SJCRH30 (cell line): Measurements from ENCODE around the gene SACS. TPM values are rescaled to one million over a fixed set of nuclear protein-coding genes. Genes with fewer than 3 reads are reported as not detected.
A peak's percentile ranks its signal among the peaks of the same experiment; 100 is the strongest.

ENCODE experiments used
- DNase-seq, 2 experiments: peaks; one replicate each; pipeline ENCODE4 v3.0.0-alpha.2; 2015 to 2020
- H3K27ac ChIP-seq: fragments of 250-450 bp; sonication (Bioruptor Pico); 2 replicates; pipeline ENCODE4 v1.5.1; 2020; ENCODE audit warnings: mild to moderate bottlenecking, moderate library complexity
- H3K27me3 ChIP-seq: fragments of 250-450 bp; sonication (Bioruptor Pico); 2 replicates; pipeline ENCODE4 v1.5.1; 2020; ENCODE audit warnings: mild to moderate bottlenecking, moderate library complexity
- H3K36me3 ChIP-seq: fragments of 250-450 bp; sonication (Bioruptor Pico); 2 replicates; pipeline ENCODE4 v1.5.1; 2020; ENCODE audit warnings: mild to moderate bottlenecking, moderate library complexity
- H3K4me1 ChIP-seq: fragments of 250-450 bp; sonication (Bioruptor Pico); 2 replicates; pipeline ENCODE4 v1.5.1; 2020; ENCODE audit warnings: mild to moderate bottlenecking, moderate library complexity
- H3K4me3 ChIP-seq: fragments of 250-450 bp; sonication (Bioruptor Pico); 2 replicates; pipeline ENCODE4 v1.5.1; 2020; ENCODE audit warnings: mild to moderate bottlenecking, moderate library complexity
- H3K9me3 ChIP-seq: fragments of 250-450 bp; sonication (Bioruptor Pico); replicated peaks from 2 replicates; pipeline ENCODE4 v1.5.1; 2020; ENCODE audit warnings: mild to moderate bottlenecking, moderate library complexity
- total RNA-seq: library from RNA; depleted of rRNA; stranded (reverse); fragments of >200 nt; shearing (Covaris generic); gene quantifications from 2 replicates; pipeline ENCODE4 v1.2.3, GENCODE V29; 2014; rRNA removed

Gene SACS
- 87.2 and 107 TPM in 2 replicates for total RNA-seq

GRCh38 chr13:23433171-23434153, at the start of gene SACS:
Gene SACS, minus strand, starts transcription at chr13:23433702. Its CDS starts 22,463 bp downstream, at chr13:23411239.
- Histone ChIP-seq H3K36me3 (peaks cover 6% of the 10 kb centered on the region; the same call in 1 of the 2 replicates), H3K4me1 (peaks cover 7% of the 10 kb centered on the region), H3K27me3 (no peaks in the 10 kb centered on the region), H3K27ac (peak within 1 kb of the TSS; percentile 77), H3K4me3 (peak within 1 kb of the TSS; percentile 82), H3K9me3 (no peaks in the 10 kb centered on the region)
- DNase-seq: peak; percentile 73 to 79

GRCh38 chr13:23480324-23480723, 46.8 kb upstream of the SACS start:
- Histone ChIP-seq H3K27me3 (no peaks in the 10 kb centered on the region), H3K4me3 (no peak overlapping the region), H3K9me3 (peaks cover 12% of the 10 kb centered on the region), H3K27ac (no peak overlapping the region), H3K4me1 (no peaks in the 10 kb centered on the region), H3K36me3 (no peaks in the 10 kb centered on the region)
- DNase-seq: no peak

GRCh38 chr13:23477101-23477500, 43.6 kb upstream of the SACS start:
- no peak overlapping the region for H3K4me3 ChIP-seq
- no peaks in the 10 kb centered on the region for H3K4me1 ChIP-seq
- no peak overlapping the region for H3K27ac ChIP-seq
- no peaks in the 10 kb centered on the region for H3K36me3 ChIP-seq
- H3K27me3 ChIP-seq: no peaks in the 10 kb centered on the region
- DNase-seq: no peak
- peaks cover 12% of the 10 kb centered on the region for H3K9me3 ChIP-seq

- Histone ChIP-seq H3K4me3 (no peak overlapping the region), H3K27ac (no peak overlapping the region), H3K4me1 (0 out of 2 replicates have a peak, but pooled peaks cover 9% of the 10 kb centered on the region), H3K9me3 (no peaks in the 10 kb centered on the region), H3K27me3 (no peaks in the 10 kb centered on the region), H3K36me3 (no peaks in the 10 kb centered on the region)
- no peak for DNase-seq
Observed at GRCh38 chr13:23473221-23473620, 39.7 kb upstream of the SACS start.

GRCh38 chr13:23472189-23472588, 38.7 kb upstream of the SACS start:
- Histone ChIP-seq H3K27me3 (no peaks in the 10 kb centered on the region), H3K36me3 (no peaks in the 10 kb centered on the region), H3K27ac (no peak overlapping the region), H3K9me3 (no peaks in the 10 kb centered on the region), H3K4me3 (no peak overlapping the region), H3K4me1 (peaks cover 13% of the 10 kb centered on the region)
- DNase-seq: no peak

- Histone ChIP-seq H3K9me3 (no peaks in the 10 kb centered on the region), H3K4me1 (peaks cover 16% of the 10 kb centered on the region), H3K36me3 (no peaks in the 10 kb centered on the region), H3K27me3 (no peaks in the 10 kb centered on the region), H3K4me3 (peak overlapping the region; percentile 13), H3K27ac (no peak overlapping the region)
- peak in 1 of 2 experiments; percentile 51 for DNase-seq
Observed at GRCh38 chr13:23470790-23471614, 37.5 kb upstream of the SACS start.

- H3K36me3 ChIP-seq: no peaks in the 10 kb centered on the region
- peak in 1 of 2 experiments; percentile 43 for DNase-seq
- peaks cover 16% of the 10 kb centered on the region for H3K4me1 ChIP-seq
- no peaks in the 10 kb centered on the region for H3K27me3 ChIP-seq
- H3K9me3 ChIP-seq: no peaks in the 10 kb centered on the region
- H3K4me3 ChIP-seq: no peak overlapping the region
- no peak overlapping the region for H3K27ac ChIP-seq
Observed at GRCh38 chr13:23469951-23470421, 36.5 kb upstream of the SACS start.

- H3K27ac ChIP-seq: no peak overlapping the region
- H3K9me3 ChIP-seq: no peaks in the 10 kb centered on the region
- DNase-seq: no peak
- H3K4me1 ChIP-seq: peaks cover 16% of the 10 kb centered on the region
- H3K4me3 ChIP-seq: no peak overlapping the region
- H3K27me3 ChIP-seq: no peaks in the 10 kb centered on the region
- no peaks in the 10 kb centered on the region for H3K36me3 ChIP-seq
Observed at GRCh38 chr13:23468811-23469210, 35.3 kb upstream of the SACS start.

GRCh38 chr13:23467932-23468278, 34.4 kb upstream of the SACS start:
- H3K9me3 ChIP-seq: no peaks in the 10 kb centered on the region
- no peak overlapping the region for H3K4me3 ChIP-seq
- no peak overlapping the region for H3K27ac ChIP-seq
- H3K36me3 ChIP-seq: no peaks in the 10 kb centered on the region
- H3K27me3 ChIP-seq: no peaks in the 10 kb centered on the region
- DNase-seq: no peak
- H3K4me1 ChIP-seq: peaks cover 16% of the 10 kb centered on the region

GRCh38 chr13:23467048-23467931, 33.8 kb upstream of the SACS start:
- H3K4me1 ChIP-seq: peaks cover 16% of the 10 kb centered on the region
- peak; percentile 42 to 69 for DNase-seq
- H3K27me3 ChIP-seq: no peaks in the 10 kb centered on the region
- peak overlapping the region; percentile 60 for H3K4me3 ChIP-seq
- no peaks in the 10 kb centered on the region for H3K36me3 ChIP-seq
- H3K9me3 ChIP-seq: no peaks in the 10 kb centered on the region
- peak overlapping the region; percentile 46 for H3K27ac ChIP-seq

- Histone ChIP-seq H3K36me3 (no peaks in the 10 kb centered on the region), H3K4me3 (peak overlapping the region; percentile 60), H3K4me1 (peaks cover 16% of the 10 kb centered on the region), H3K27me3 (no peaks in the 10 kb centered on the region), H3K9me3 (no peaks in the 10 kb centered on the region), H3K27ac (peak overlapping the region; percentile 46)
- peak; percentile 72 to 84 for DNase-seq
Observed at GRCh38 chr13:23466144-23467002, 32.9 kb upstream of the SACS start.

GRCh38 chr13:23463661-23464060, 30.2 kb upstream of the SACS start:
- Histone ChIP-seq H3K27ac (no peak overlapping the region), H3K9me3 (no peaks in the 10 kb centered on the region), H3K36me3 (no peaks in the 10 kb centered on the region), H3K4me1 (peaks cover 7% of the 10 kb centered on the region), H3K4me3 (no peak overlapping the region), H3K27me3 (no peaks in the 10 kb centered on the region)
- DNase-seq: no peak

GRCh38 chr13:23462815-23463559, 29.5 kb upstream of the SACS start:
- H3K4me1 ChIP-seq: peaks cover 7% of the 10 kb centered on the region
- no peaks in the 10 kb centered on the region for H3K27me3 ChIP-seq
- H3K4me3 ChIP-seq: no peak overlapping the region
- no peaks in the 10 kb centered on the region for H3K36me3 ChIP-seq
- no peak for DNase-seq
- no peaks in the 10 kb centered on the region for H3K9me3 ChIP-seq
- no peak overlapping the region for H3K27ac ChIP-seq
